HG03521 (cell line): ENCODE measurements around the gene EFS.
"Not testable (repeated sequence)": the region's sequence is repeated elsewhere in the genome, so short reads cannot be mapped to it uniquely, and the experiment has no call there.

Experiments used
- ATAC-seq: cut with Tn5 transposase; IDR thresholded peaks from one replicate; pipeline ENCODE4 v1.9.1; 2021; ENCODE audit warnings: mild to moderate bottlenecking, moderate library complexity; ENCODE audit not compliant: unreplicated experiment

Gene EFS

DNA sequence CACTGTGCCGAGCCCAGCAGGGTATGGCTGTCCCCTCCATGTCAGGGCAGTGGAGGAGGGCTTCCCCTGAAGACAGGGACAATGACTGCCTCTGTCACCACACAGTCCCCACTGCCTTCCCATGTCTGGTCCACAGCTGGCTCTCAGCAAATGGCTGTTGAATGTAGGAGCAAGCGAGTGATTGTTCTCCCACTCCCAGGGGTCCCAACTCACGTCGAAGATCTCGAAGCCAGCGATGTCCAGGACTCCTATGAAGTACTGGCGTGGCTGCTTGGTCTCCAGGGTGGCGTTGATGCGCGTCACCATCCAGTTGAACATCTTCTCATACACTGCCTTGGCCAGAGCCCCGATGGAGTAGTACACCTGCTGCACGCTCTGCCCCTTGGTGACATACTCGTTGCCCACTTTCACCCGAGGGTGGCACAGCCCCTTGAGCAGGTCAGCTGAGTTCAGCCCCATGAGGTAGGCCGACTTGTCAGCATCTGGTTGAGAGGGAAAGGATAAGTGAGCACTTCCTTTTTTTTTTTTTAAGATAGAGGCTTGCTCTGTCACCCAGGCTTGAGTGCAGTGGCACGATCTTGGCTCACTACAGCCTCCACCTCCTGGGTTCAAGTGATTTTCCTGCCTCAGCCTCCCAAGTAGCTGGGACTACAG, 35.7 kb upstream of the EFS start:
- ATAC-seq: not testable (repeated sequence)

DNA sequence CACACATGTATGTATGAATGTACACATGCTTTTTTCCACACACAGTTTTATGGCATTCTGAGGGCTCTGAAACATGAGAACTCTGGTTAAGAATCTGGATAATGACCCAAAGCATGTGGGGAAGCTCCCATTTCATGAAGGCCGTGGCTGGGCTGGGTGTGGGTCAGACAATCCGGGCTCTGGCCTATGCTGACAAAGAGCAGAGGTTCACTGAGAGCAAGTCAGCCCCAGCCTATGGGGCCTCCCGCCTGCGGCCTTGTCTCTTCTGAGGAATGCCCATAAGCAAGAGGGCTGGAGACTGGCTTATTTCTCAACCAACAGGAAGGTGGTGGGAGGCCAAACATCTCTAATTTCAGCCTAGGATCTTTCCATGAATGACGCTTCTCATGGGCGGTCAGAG, 34.6 kb upstream of the EFS start:
- no peak for ATAC-seq

DNA sequence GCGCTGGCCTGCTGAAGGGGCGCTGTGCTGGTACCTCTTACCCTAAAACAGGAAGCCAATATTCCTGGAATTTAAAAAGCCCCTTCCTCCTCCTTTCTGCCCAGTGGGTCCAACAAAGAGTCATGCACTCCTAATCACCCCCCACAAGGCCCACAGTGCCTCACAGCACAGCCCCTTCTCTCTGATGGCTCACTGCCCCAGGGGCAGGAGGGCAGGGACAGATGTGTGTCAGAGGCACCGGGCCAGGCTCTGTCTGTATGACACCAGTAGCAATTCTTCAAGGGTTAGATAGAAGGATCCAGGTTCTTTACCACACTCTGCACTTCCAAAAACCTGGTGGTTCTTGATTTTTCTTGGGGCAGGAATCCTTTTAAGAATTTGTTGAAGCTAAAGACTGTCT, 34.2 kb upstream of the EFS start:
- no peak for ATAC-seq

DNA sequence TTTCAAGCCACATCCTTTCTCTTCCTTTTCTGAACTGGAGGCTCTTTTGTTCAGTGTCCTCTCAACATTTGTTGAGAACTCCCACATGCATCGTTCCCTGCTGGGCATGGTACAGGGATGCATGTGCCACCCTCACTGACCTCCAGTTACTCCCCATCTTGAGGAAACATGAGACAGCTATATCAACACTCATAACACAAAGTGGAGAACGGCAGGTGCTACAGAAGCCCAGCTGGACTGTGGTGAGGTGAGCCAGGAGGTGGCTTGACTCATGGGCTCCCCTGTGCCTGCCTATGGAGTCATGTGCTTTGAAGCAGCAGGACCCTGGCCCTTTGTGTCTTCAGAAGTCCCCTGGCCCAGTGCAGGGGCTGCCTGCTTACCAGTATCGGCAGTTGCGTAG, 33.4 kb upstream of the EFS start:
- no peak for ATAC-seq

DNA sequence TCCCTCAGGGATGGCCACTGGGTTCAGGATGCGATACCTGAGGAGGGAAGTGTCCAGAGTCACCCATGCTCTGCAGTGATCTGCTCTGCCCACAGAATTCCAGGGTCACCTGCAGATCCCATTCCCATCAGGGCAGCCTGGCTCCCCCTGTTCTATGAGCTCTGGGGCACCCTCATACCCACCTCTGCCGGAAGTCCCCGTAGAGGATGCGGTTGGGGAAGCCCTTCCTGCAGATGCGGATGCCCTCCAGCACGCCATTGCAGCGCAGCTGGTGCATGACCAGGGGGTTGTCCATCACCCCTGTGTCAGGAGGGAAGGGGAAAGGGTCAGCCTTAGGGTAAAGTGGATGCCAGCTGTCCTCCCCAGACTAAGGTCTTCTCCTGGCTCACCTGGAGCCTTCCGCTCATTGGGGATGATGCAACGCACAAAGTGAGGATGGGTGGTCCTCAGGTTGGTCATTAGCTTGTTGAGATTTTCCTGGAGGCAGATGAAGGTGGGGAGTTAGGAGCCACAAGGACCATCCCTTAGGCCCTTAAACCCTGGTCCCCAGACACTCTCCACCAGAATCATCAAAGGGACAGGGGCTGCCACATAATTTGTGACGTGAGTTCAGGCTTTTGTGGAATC, 31.9 kb upstream of the EFS start:
- no peak for ATAC-seq

DNA sequence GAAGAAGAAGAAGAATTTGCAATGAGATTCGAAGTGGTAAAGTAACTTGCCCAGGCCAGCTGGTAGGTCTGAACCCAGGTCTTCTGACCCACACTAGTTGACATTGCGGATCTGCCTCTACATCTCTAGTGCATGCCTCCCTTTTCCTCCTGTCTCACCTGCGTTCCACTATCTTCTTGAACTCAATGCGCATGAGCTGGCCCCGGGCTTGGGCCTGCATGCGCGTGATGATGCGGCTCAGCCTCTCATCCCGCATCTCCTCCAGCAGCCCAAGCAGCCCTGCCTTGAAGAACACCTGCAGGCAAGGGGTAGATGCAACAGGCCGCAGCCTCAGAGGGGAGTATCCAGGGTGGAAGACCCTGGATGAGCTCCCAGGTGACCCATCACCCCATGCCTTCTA, 31.2 kb upstream of the EFS start:
- ATAC-seq: no peak

DNA sequence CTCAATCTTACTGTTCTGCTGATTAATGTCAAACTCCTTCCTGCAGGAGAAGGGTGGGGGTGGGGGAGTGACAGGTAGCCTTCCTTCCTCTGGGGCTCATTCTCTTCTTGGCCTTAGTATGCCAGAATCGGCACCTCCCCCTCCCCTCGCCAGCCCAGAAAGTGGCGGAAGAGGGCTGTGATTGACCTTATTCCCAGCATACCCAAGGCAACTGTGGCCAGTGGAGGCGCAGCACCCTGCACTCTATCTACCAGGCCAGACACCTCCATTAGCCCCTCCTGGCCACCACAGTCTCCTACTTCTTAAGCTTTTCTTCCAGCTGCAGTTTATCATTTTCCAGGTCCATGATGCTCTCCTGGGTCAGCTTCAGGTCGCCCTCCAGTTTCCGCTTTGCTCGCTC, 27.6 kb upstream of the EFS start:
- no peak for ATAC-seq

DNA sequence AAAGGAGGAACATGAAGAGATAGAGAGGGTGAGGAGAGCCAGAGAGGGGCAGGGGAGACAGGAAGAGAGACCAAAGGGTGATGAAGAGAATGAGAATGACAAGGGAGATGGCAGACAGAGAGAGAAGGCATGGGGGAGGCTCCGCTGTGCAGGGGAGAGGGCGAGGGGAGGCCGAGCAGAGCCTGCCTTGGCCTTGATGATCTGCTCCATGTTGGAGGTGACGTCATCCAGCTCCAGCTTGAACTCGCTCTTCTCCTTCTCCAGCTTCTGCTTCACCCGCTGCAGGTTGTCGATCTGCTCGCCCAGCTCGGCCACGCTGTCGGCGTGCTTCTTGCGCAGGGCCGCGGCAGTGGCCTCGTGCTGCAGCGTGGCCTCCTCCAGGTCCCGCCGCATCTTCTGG, 24.9 kb upstream of the EFS start:
- not testable (repeated sequence) for ATAC-seq

DNA sequence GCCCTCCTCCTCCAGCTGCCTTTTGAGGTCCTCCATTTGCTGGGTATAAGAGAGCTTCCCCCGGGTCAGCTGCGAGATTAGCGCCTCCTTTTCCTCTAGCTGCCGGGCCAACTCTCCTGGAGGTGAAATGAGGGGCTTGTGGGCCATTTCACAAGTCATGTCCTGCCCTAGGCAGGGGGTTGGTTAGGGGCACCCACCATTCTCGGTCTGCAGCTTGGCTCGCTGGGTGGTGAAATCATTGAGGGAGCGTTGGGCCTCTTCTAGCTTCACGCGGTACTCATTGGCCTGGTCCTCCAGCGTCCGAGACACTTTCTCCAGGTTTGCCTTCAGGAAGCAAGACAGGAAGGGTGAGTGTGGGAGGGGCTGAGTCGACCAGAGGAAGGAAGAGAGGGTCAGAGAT, 24.4 kb upstream of the EFS start:
- no peak for ATAC-seq

DNA sequence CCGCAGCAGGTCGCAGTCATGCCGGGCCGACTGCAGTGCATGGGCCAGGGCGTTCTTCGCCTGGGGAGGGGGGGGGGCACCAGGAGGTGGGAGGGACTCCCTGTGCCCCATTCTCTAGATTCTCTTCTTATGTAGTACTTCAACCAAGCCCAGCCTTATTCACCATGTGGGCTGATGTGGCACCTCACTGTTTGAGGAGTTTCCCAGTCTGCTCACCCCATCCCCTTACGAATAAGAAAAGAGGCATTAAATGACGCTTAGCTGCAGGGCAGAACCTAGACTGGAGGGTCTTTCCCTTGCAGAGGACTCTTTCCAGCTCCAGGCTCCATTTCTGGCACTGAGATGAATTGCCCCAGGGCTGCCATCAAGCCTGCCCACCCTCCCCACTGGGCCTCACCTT, 24.0 kb upstream of the EFS start:
- no peak for ATAC-seq

DNA sequence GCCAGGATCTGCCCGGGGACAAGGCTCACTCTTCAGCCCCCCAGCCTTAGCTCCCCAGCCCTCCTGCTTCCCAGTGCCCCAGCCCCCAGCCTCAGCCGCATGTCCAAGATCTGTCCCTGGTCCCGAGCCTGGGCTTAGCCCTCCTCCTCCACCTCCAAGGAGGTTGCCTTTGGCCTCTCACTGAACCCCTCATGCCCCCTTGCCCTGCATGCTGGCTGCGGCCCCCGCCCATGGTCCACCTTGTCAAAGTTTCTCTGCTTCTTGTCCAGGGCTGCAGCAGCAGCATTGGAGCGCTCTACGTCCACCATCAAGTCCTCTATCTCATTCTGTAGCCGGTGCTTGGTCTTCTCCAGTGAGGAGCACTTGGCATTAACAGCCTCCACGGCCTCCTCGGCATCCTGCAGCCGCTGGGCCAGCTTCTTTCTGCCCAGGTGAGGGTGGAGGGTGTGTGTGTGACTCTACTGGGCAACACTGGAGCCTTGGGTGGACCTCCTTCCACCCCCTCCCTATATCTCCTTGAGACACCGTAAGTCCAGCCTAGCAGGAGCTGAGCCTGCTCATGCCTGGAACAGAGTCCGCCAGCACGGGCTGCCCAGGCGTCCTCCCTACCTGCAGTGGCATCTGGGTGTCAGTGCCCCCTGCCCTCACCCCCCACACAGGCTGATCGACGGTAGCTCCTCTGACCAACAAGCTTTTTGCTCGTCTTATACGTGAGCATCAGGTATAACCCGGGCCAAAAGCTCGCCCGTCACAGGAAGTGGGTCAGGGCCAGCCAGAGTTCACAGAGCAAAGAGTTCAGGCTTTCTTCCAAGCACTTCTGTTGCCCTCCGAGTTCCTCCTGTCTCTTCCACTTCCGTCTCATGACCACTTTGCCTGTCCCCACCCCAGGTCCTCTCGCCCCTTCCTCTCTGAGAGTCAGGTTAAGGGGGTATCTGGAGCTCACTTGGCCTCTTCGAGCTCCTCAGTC, 23.2 kb upstream of the EFS start:
- no peak for ATAC-seq

DNA sequence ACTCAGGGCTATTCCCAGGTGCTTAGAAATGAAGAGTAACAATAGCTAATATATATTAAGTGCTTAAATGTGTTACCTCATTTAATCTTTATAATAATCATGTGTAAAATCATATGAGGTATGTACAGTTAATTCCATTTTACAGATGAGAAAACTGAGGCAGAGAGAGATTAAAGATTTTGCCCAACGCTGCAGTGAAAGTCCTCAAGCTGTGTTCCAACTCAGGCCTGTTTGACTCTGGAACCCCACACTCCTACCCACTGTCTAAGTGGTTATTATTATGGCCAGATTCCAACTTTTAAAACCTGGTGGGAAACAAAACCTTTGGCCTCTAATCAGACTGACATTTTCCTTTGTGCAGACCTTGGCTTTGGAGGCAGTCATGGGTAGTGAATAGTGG, 22.0 kb upstream of the EFS start:
- no peak for ATAC-seq

DNA sequence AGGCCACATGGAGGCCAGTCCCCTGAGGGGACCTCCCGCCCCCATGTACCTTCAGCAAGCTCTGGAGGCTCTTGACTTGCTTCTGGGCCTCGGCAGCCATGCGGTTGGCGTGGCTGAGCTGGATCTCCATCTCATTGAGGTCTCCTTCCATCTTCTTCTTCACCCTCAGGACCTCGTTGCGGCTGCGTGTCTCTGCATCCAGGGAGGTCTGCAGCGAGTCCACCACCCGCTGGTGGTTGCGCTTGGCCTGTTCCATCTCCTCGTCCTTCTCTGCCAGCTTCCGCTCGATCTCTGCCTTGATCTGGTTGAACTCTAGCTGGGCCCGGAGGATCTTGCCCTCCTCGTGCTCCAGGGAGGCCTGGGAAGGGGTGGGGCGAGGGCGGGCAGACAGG, 21.3 kb upstream of the EFS start:
- ATAC-seq: not testable (repeated sequence)

DNA sequence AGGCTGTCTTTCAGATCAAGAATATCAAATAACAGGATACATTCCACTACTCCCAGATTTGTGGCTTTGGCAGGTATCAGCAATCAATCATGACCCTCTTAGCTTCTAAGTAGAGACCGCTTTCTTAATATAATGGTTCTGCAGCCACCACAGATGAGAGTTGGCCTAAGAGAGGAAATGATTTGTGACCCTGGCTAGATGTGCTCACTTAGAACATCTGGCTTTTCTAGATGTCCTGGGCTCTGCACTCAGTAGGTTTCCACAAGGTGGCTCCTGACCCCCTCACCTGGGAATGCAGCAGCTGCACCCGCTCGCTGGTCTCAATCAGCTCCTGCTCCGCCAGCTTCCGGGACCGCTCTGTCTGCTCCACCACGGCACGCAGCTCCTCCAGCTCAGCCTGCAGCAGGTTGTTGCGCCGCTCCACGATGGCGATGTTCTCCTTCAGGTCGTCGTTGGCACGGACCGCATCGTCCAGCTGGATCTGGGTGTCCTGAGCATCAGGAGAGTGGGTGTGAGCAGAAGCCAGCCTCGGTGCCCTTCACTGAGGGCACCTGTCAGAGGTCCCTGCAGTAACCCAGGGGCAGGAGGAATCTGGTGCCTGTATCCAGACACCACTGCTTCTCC, 20.8 kb upstream of the EFS start:
- ATAC-seq: no peak

DNA sequence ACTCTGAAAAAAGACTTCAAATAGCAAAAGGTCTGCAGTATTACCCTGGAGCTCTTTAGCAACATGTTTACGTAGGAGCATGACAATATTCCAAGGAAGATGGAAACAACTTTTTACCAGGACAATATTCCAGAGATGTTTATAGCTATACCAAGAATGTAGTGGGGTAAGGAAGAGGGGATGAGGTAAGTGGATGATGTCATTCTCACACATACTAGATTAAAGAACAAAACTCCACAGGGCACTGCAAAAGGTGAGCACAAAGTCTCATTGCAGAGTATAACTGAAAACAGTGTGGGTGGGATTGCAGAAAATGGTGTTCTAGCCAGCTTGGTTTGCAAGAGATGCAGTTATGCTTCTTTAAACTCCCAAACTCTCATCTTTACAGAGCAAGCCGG, 20.3 kb upstream of the EFS start:
- no peak for ATAC-seq

DNA sequence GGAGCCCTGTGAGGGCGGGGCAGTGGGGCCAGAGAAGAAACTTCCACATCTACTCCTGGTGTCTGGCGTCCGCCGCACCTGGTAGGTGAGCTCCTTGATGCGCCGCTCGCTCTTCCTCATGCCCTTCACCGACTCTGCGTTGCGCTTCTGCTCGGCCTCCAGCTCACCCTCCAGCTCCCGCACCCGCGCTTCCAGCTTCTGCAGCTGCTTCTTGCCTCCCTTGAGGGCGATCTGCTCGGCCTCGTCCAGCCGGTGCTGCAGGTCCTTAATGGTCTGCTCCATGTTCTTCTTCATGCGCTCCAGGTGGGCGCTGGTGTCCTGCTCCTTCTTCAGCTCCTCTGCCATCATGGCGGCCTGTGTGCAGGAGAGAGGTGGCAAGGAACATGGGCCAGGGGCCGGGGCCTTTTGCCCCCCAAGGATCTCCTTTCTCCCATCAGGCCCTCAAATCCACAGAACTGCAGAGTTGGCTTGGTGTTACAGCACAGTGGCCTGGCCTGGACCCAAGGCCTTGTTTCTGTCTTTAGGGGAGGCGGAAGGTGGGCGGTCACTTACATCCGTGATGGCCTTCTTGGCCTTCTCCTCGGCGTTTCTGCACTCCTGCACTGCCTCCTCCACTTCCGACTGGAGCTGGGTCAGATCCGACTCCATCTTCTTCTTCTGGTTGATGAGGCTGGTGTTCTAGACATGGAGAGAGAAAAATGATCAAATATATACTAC, 19.6 kb upstream of the EFS start:
- no peak for ATAC-seq

DNA sequence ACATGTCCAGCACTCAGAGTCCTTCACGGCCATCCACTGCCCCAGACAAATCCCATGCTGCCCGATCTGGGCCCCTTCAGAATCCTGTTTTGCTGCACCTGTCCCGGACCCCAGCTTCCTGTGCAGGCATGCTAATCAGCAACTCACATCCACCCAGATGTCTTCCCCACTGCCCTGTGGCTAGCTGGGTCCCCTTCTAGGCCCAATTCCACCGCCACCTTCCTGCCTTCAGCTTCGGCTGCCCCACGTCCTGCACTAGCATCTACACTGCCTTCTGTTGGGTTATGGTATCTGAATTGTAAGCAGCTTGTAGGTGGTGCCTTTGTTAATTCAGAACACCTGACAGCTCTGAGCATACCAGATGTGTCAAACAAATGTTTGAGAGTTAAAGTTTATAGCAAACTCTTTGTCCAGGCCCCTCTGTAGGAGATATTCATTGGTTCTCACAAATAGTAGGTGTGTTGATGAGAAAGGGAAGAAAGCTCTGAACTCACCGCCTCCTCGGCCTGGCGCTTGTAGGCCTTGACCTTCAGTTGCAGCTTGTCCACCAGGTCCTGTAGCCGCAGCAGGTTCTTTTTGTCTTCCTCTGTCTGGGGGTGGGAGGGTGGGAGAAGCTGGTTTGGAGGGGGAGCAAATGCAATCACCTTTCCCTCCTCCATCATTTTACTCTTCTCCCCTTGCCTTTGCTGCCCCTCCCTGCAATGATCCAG, 17.9 kb upstream of the EFS start:
- ATAC-seq: no peak

DNA sequence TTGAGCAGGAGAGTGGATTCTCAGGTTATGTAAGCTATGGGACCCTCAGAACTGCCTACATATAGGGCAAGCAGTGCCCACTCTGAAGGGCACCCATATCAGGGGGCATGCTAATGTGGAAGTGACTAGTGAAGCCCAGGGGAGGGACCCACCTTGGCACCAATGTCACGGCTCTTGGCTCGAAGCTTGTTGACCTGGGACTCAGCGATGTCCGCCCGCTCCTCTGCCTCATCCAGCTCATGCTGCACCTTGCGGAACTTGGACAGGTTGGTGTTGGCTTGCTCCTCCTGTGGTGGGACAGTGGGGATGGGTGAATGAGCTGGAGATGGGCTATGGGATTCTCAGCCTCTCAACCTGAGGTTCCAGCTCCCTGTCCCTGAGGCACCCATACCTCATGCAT, 17.3 kb upstream of the EFS start:
- no peak for ATAC-seq

DNA sequence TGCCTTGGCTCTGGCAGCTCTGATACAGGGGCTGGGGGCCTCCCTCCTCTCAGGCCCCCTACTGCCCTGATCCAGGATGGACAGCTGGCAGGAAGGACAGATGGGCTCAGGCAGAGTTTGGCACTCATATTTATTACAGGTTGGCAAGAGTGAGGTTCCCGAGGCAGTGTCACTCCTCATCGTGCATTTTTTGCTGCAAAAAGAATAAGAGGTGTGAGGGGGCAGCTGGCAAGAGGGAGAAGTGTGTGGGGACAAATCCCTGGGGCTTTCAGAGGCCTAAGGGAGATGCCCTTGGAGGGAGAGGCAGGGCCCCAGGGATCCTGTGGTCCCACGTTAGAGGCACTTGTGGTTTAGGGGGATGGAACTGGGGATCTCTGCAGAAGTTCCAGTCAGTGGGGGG, 16.9 kb upstream of the EFS start:
- ATAC-seq: no peak

DNA sequence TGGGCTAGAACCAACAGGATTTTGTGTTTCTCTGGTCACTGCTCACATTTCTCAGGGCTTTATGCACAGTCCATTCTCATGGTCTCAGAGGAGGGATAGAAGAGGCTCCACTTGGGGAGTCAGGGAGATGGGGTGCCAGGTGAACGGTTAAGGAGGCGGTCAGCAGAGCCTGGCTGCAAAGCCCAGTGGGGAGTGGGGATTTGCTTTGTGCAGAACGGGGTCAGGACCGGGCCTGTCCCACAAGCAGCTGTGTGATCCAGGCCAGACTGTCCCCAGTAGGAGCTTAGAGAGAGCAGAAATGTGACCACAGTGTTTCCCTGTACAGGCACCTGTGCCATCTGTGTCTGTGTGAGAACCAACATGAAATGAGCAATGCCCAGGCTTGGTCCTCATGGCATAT, 16.0 kb upstream of the EFS start:
- no peak for ATAC-seq
